K562 (cell line): ENCODE measurements around the gene RMC1. TPM values are rescaled to one million over a fixed set of nuclear protein-coding genes. Genes with fewer than 3 reads are reported as not detected.

Experiments used
- ARID1B ChIP-seq: fragments of 450-650 bp; IDR thresholded peaks from 2 replicates; pipeline ENCODE4 v1.6.1; 2016; ENCODE audit warnings: antibody characterized with exemption, mild to moderate bottlenecking, inconsistent platforms
- ATF7 ChIP-seq: fragments of 450-650 bp; IDR thresholded peaks from 2 replicates; pipeline ENCODE4 v1.7.1; 2014; ENCODE audit warnings: mild to moderate bottlenecking, moderate library complexity
- CCAR2 ChIP-seq: fragments of 200-400 bp; formaldehyde crosslinking; IDR thresholded peaks from 2 replicates; pipeline ENCODE4 v1.6.1; 2017; ENCODE audit warnings: mild to moderate bottlenecking, low read depth, low read length
- DIDO1 ChIP-seq: fragments of 450-650 bp; IDR thresholded peaks from 2 replicates; pipeline ENCODE4 v1.6.1; 2016; ENCODE audit warnings: low read depth, missing biosample characterization, missing genetic modification characterization
- EP400 ChIP-seq: fragments of 450-650 bp; IDR thresholded peaks from 2 replicates; pipeline ENCODE4 v1.6.1; 2017; ENCODE audit warnings: antibody characterized with exemption, mild to moderate bottlenecking, moderate library complexity
- FUS ChIP-seq: fragments of 200-400 bp; formaldehyde crosslinking; optimal IDR thresholded peaks from 2 replicates; pipeline ENCODE3; 2017; ENCODE audit warnings: low read depth, low read length
- MTA3 ChIP-seq: fragments of 450-650 bp; formaldehyde crosslinking; IDR thresholded peaks from 2 replicates; pipeline ENCODE4 v1.6.1; 2017; ENCODE audit warnings: mild to moderate bottlenecking, borderline replicate concordance
- NBN ChIP-seq: fragments of 450-650 bp; IDR thresholded peaks from 2 replicates; pipeline ENCODE4 v1.6.1; 2016; ENCODE audit warnings: low read depth, mild to moderate bottlenecking
- PHTF2 ChIP-seq: fragments of 250-450 bp; sonication (Bioruptor Pico); IDR thresholded peaks from 2 replicates; pipeline ENCODE4 v1.5.0; 2021; ENCODE audit warnings: mild to moderate bottlenecking
- STAT5B ChIP-seq: fragments of 250-450 bp; sonication (Bioruptor Pico); IDR thresholded peaks from 2 replicates; pipeline ENCODE4 v1.8.0; 2021; ENCODE audit warnings: mild to moderate bottlenecking, inconsistent platforms
- ZFP91 ChIP-seq: sonication (generic); formaldehyde crosslinking; IDR thresholded peaks from 2 replicates; pipeline ENCODE4 v1.8.0; 2022; ENCODE audit warnings: mild to moderate bottlenecking, missing genetic modification reagents
- ZNF224 ChIP-seq: sonication (generic); formaldehyde crosslinking; IDR thresholded peaks from 2 replicates; pipeline ENCODE4 v1.8.0; 2022; ENCODE audit warnings: mild to moderate bottlenecking, missing genetic modification reagents
- ZNF274 ChIP-seq: IDR thresholded peaks from 2 replicates; pipeline ENCODE4 v1.6.1; 2011; ENCODE audit warnings: low read depth, mild to moderate bottlenecking, low read length, moderate library complexity, borderline replicate concordance
- polyA plus RNA-seq, 8 experiments: library from polyadenylated mRNA; depleted of rRNA in 4 of 8; stranded (reverse) in 5 of 8; unstranded in 3 of 8; fragments of >200 nt; fragmentation: Nextera tagmentation in 2 of 8; fragmentation: Illumina TruSeq in 1 of 8; extraction: Ambion mirVana in 2 of 8; extraction: Trizol in 1 of 8; gene quantifications; 2 replicates each; pipeline versions ENCODE4 v1.2.1 to v1.2.3, GENCODE V29; 2011 to 2014; ENCODE audit warnings: inconsistent platforms in 1 of 8, missing spikeins in 1 of 8
- total RNA-seq, 7 experiments: library from RNA; depleted of rRNA in 6 of 7; stranded (reverse); fragments of >200 nt in 6 of 7; fragmentation: Illumina TruSeq in 2 of 7; extraction: Trizol in 2 of 7; gene quantifications; 2 replicates each; pipeline versions ENCODE4 v1.2.1 to v1.2.3, GENCODE V29; 2011 to 2021; ENCODE audit warnings: low replicate concordance in 1 of 7
- TF ChIP-seq, protein P1 (sequence below): sonication (generic); formaldehyde crosslinking; IDR thresholded peaks from 2 replicates; pipeline ENCODE4 v1.8.0; 2022; ENCODE audit warnings: mild to moderate bottlenecking, missing genetic modification reagents, borderline replicate concordance
- TF ChIP-seq, protein P2 (sequence below): fragments of 250-450 bp; sonication (Bioruptor Pico); IDR thresholded peaks from 2 replicates; pipeline ENCODE4 v1.9.0; 2021; ENCODE audit warnings: mild to moderate bottlenecking, inconsistent platforms
- TF ChIP-seq, protein P3 (sequence below), 2 experiments: fragments of 450-650 bp; IDR thresholded peaks; 2 replicates each; pipeline ENCODE4 v1.6.1; 2016
- TF ChIP-seq, protein P4 (sequence below): fragments of 250-450 bp; sonication (Bioruptor Pico); IDR thresholded peaks from 2 replicates; pipeline ENCODE4 v1.4.0; 2020; ENCODE audit warnings: borderline replicate concordance

The RMC1 gene
- total and polyA plus RNA-seq, 9 of the 15 experiments (the other 6 are each of a cell fraction or from before 2014, with no cell fraction given): 7.5 to 42.4 (median 35.5) TPM

DNA sequence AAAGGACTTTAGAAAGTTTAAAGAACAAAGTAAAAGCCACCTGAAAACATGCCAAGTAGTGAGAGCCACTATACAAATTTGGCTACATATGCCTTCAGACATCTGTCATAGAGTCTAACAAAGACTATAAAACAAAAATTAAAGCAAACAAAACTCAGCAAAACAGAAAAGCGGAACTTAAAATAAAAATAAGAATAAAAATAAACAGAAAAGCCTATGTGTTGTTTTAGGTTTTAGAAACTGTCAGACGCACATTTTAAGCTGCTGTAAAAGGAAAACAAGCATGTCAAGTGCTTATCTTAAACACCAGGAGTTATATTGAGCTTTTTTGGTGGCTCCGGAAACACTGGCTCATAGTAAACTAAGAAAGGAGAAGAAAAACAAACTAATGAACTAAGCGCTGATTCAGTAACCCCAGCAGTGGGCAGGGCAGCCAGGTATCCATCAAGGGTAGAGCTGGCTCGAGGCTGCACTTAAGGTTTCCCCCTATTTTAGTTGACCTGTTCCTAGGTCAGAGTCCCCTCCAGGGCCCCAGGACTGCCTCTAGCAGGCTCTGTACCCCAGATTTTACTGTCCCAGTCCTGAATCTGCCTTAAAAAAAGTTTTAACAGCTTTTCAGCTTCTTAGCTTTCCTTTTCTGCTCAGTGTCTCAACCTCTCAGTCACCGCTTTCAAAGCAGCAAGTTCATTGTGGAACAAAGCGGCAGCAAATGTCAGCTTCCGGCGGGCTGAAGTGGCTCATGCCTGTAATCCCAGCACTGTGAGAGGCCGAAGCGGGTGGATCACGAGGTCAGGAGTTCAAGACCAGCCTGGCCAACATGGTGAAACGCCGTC, 15.4 kb upstream of the RMC1 start (continued):
- TF ChIP-seq, protein P1, sequence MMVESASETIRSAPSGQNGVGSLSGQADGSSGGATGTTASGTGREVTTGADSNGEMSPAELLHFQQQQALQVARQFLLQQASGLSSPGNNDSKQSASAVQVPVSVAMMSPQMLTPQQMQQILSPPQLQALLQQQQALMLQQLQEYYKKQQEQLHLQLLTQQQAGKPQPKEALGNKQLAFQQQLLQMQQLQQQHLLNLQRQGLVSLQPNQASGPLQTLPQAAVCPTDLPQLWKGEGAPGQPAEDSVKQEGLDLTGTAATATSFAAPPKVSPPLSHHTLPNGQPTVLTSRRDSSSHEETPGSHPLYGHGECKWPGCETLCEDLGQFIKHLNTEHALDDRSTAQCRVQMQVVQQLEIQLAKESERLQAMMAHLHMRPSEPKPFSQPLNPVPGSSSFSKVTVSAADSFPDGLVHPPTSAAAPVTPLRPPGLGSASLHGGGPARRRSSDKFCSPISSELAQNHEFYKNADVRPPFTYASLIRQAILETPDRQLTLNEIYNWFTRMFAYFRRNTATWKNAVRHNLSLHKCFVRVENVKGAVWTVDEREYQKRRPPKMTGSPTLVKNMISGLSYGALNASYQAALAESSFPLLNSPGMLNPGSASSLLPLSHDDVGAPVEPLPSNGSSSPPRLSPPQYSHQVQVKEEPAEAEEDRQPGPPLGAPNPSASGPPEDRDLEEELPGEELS (CRISPR knock-in tag): no peak
- TF ChIP-seq, protein P2, sequence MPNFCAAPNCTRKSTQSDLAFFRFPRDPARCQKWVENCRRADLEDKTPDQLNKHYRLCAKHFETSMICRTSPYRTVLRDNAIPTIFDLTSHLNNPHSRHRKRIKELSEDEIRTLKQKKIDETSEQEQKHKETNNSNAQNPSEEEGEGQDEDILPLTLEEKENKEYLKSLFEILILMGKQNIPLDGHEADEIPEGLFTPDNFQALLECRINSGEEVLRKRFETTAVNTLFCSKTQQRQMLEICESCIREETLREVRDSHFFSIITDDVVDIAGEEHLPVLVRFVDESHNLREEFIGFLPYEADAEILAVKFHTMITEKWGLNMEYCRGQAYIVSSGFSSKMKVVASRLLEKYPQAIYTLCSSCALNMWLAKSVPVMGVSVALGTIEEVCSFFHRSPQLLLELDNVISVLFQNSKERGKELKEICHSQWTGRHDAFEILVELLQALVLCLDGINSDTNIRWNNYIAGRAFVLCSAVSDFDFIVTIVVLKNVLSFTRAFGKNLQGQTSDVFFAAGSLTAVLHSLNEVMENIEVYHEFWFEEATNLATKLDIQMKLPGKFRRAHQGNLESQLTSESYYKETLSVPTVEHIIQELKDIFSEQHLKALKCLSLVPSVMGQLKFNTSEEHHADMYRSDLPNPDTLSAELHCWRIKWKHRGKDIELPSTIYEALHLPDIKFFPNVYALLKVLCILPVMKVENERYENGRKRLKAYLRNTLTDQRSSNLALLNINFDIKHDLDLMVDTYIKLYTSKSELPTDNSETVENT (CRISPR knock-in tag): no peak
- TF ChIP-seq, protein P3, sequence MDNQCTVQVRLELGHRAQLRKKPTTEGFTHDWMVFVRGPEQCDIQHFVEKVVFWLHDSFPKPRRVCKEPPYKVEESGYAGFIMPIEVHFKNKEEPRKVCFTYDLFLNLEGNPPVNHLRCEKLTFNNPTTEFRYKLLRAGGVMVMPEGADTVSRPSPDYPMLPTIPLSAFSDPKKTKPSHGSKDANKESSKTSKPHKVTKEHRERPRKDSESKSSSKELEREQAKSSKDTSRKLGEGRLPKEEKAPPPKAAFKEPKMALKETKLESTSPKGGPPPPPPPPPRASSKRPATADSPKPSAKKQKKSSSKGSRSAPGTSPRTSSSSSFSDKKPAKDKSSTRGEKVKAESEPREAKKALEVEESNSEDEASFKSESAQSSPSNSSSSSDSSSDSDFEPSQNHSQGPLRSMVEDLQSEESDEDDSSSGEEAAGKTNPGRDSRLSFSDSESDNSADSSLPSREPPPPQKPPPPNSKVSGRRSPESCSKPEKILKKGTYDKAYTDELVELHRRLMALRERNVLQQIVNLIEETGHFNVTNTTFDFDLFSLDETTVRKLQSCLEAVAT (IDR thresholded peaks at IDR 0.05): no peak
- no peak for TF ChIP-seq ZNF224 (CRISPR knock-in tag)
- TF ChIP-seq, protein P4, sequence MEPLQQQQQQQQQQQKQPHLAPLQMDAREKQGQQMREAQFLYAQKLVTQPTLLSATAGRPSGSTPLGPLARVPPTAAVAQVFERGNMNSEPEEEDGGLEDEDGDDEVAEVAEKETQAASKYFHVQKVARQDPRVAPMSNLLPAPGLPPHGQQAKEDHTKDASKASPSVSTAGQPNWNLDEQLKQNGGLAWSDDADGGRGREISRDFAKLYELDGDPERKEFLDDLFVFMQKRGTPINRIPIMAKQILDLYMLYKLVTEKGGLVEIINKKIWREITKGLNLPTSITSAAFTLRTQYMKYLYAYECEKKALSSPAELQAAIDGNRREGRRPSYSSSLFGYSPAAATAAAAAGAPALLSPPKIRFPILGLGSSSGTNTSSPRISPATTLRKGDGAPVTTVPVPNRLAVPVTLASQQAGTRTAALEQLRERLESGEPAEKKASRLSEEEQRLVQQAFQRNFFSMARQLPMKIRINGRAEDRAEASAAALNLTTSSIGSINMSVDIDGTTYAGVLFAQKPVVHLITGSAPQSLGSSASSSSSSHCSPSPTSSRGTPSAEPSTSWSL: no peak
- TF ChIP-seq ATF7: no peak
- TF ChIP-seq ARID1B: peak; percentile 93
- TF ChIP-seq FUS: no peak
- no peak for TF ChIP-seq CCAR2
- no peak for TF ChIP-seq DIDO1 (tag)
- no peak for TF ChIP-seq ZNF274
- TF ChIP-seq EP400: peak; percentile 57; the same call in 1 of the 2 replicates
- no peak for TF ChIP-seq MTA3
- 0 out of 2 replicates have a peak, but pooled peaks have one; percentile 53 for TF ChIP-seq NBN
- no peak for TF ChIP-seq STAT5B (CRISPR knock-in tag)
- no peak for TF ChIP-seq PHTF2 (CRISPR knock-in tag)
- TF ChIP-seq ZFP91 (CRISPR knock-in tag): no peak
